ENCODE measurements around the gene COQ2.

The COQ2 gene

GRCh38 chr4:83262682-83263081 lies 21.9 kb downstream of the COQ2 start:
- no peak for TF ChIP-seq CTCF (conservative IDR thresholded peaks at IDR 0.05; ENCODE audit: control insufficient read depth, insufficient read depth, low read depth, low read length)
- no peak overlapping the region for H3K4me3 ChIP-seq (ENCODE audit: control insufficient read depth, low read depth, low read length)
- no peak for DNase-seq (ENCODE audit: low read depth)

- no peak for DNase-seq (ENCODE audit: low read depth)
- TF ChIP-seq CTCF (conservative IDR thresholded peaks at IDR 0.05; ENCODE audit: control insufficient read depth, insufficient read depth, low read depth, low read length) = no peak
- no peak overlapping the region for H3K4me3 ChIP-seq (ENCODE audit: control insufficient read depth, low read depth, low read length)
Measured at GRCh38 chr4:83261307-83261706, 23.3 kb downstream of the COQ2 start.

DNA sequence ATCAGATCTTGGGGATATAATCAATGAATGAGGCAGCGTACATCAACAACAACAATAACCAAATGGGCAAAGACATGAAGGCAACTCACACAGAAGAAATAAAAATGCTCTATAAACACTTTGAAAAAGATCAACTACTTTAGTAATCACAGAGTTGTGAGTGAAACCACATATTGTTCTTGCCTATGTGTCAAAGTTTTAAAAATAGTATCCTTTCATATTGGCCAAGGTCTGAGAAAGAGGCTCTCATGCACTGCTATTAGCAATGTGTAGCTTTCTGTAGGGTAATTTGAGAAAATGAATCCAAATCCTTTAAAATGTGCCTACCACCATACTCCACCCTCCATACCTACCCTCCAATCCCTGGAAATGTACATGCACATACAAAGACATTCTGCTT lies 25.0 kb downstream of the COQ2 start:
- no peak for DNase-seq (ENCODE audit: low read depth)
- TF ChIP-seq CTCF (conservative IDR thresholded peaks at IDR 0.05; ENCODE audit: control insufficient read depth, insufficient read depth, low read depth, low read length) = no peak
- H3K4me3 ChIP-seq (ENCODE audit: control insufficient read depth, low read depth, low read length) = no peak overlapping the region

- no peak for TF ChIP-seq CTCF (conservative IDR thresholded peaks at IDR 0.05; ENCODE audit: control insufficient read depth, insufficient read depth, low read depth, low read length)
- peak; percentile 21 for DNase-seq (ENCODE audit: low read depth)
- no peak overlapping the region for H3K4me3 ChIP-seq (ENCODE audit: control insufficient read depth, low read depth, low read length)
Measured at GRCh38 chr4:83258461-83258860, 26.1 kb downstream of the COQ2 start.

DNA sequence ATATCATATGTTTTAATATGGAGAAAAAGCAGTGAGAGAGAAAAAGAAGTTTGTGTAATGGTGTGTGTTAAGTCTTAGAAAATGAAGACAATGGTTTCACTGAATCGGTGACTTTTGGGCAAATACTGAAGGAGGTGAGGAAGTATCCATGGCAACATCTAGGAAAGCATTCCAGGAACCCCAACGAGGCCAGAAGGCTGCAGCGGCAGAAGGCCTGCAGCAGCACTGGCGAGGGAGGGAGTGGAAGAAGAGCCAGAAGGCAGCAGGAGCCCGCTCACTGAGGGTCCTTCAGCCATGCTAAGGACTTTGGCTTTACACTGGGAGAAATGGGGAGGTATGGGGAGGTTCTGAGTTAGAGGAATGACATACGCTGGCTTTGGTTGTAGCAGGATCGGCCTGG lies 26.8 kb downstream of the COQ2 start:
- H3K4me3 ChIP-seq (ENCODE audit: control insufficient read depth, low read depth, low read length) = no peak overlapping the region
- TF ChIP-seq CTCF (conservative IDR thresholded peaks at IDR 0.05; ENCODE audit: control insufficient read depth, insufficient read depth, low read depth, low read length) = no peak
- no peak for DNase-seq (ENCODE audit: low read depth)

- DNase-seq (ENCODE audit: low read depth) = peak; percentile 85
- H3K4me3 ChIP-seq (ENCODE audit: control insufficient read depth, low read depth, low read length) = no peak overlapping the region
- no peak for TF ChIP-seq CTCF (conservative IDR thresholded peaks at IDR 0.05; ENCODE audit: control insufficient read depth, insufficient read depth, low read depth, low read length)
Measured at GRCh38 chr4:83255584-83255983, 29.0 kb downstream of the COQ2 start.

GRCh38 chr4:83252782-83253405 lies 31.7 kb downstream of the COQ2 start:
- TF ChIP-seq CTCF (conservative IDR thresholded peaks at IDR 0.05; ENCODE audit: control insufficient read depth, insufficient read depth, low read depth, low read length) = peak; percentile 79
- peak; percentile 66 for DNase-seq (ENCODE audit: low read depth)
- H3K4me3 ChIP-seq (ENCODE audit: control insufficient read depth, low read depth, low read length) = no peak overlapping the region

All from fibroblast of mammary gland (primary cell).